ENCODE measurements around the gene ENOSF1. TPM values are rescaled to one million over a fixed set of nuclear protein-coding genes. Genes with fewer than 3 reads are reported as not detected.

ENOSF1 gene
- total and polyA plus RNA-seq, 8 donors: 72.7 to 136 (median 119) TPM

GRCh38 chr18:713135-713490 lies 683 bp upstream of the ENOSF1 start:
- no peak for TF ChIP-seq CTCF (IDR thresholded peaks at IDR 0.05)
- Histone ChIP-seq H3K4me3 (peak overlapping the region; percentile 48 to 62), H3K36me3 (peaks cover 0 to 3% of the 10 kb centered on the region in 2 donors), H3K27me3 (peaks cover 0 to 9% of the 10 kb centered on the region in 2 donors), H3K27ac (peak overlapping the region; percentile 83 to 85), H3K9me3 (no peaks in the 10 kb centered on the region), H3K4me1 (peaks cover 7 to 21% of the 10 kb centered on the region in 2 donors)
- ATAC-seq (no peak), DNase-seq (no peak)
- intact Hi-C loops (cut with DNase I): no loop called here

GRCh38 chr18:711657-712400 lies 601 bp downstream of the ENOSF1 start:
- Histone ChIP-seq H3K9me3 (no peaks in the 10 kb centered on the region), H3K27me3 (peaks cover 0 to 9% of the 10 kb centered on the region in 2 donors), H3K36me3 (peaks cover 0 to 3% of the 10 kb centered on the region in 2 donors), H3K4me1 (peaks cover 7 to 21% of the 10 kb centered on the region in 2 donors), H3K4me3 (peak overlapping the region; percentile 48 to 62), H3K27ac (peak overlapping the region; percentile 83 to 85)
- ATAC-seq (peak; percentile 60), DNase-seq (peak; percentile 70 to 86 (median 84))
- intact Hi-C loops (cut with DNase I): no loop called here
- TF ChIP-seq CTCF (IDR thresholded peaks at IDR 0.05): no peak

- Histone ChIP-seq H3K4me3 (peak overlapping the region; percentile 48 to 62), H3K36me3 (peaks cover 0 to 3% of the 10 kb centered on the region in 2 donors), H3K27me3 (peaks cover 0 to 9% of the 10 kb centered on the region in 2 donors), H3K9me3 (no peaks in the 10 kb centered on the region), H3K27ac (peak overlapping the region; percentile 83 to 85), H3K4me1 (peaks cover 7 to 21% of the 10 kb centered on the region in 2 donors)
- no peak for TF ChIP-seq CTCF (IDR thresholded peaks at IDR 0.05)
- no peak for ATAC-seq
- intact Hi-C loops (cut with DNase I): no loop called here
- DNase-seq: peak in 1 of 4 donors; percentile 31
Measured at GRCh38 chr18:711310-711656, 1.1 kb downstream of the ENOSF1 start.

- Histone ChIP-seq H3K4me1 (peaks cover 7 to 21% of the 10 kb centered on the region in 2 donors), H3K4me3 (peak overlapping the region in 1 of 2 donors; percentile 62), H3K27ac (peak overlapping the region; percentile 83 to 85), H3K9me3 (no peaks in the 10 kb centered on the region), H3K36me3 (peaks cover 0 to 8% of the 10 kb centered on the region in 2 donors), H3K27me3 (peaks cover 0 to 9% of the 10 kb centered on the region in 2 donors)
- TF ChIP-seq CTCF (IDR thresholded peaks at IDR 0.05): no peak
- DNase-seq: no peak
- ATAC-seq: no peak
- intact Hi-C loops (cut with DNase I): no loop called here
Measured at GRCh38 chr18:710418-711300, 1.8 kb downstream of the ENOSF1 start.

GRCh38 chr18:709771-710170 lies 2.7 kb downstream of the ENOSF1 start:
- peaks cover 0 to 16% of the 10 kb centered on the region in 2 donors for H3K36me3 ChIP-seq
- TF ChIP-seq CTCF (IDR thresholded peaks at IDR 0.05): no peak
- H3K9me3 ChIP-seq: no peaks in the 10 kb centered on the region
- H3K27ac ChIP-seq: no peak overlapping the region
- H3K4me3 ChIP-seq: no peak overlapping the region
- peaks cover 0 to 9% of the 10 kb centered on the region in 2 donors for H3K27me3 ChIP-seq
- ATAC-seq (no peak), DNase-seq (no peak)
- intact Hi-C loops (cut with DNase I): no loop called here
- H3K4me1 ChIP-seq: peaks cover 7 to 21% of the 10 kb centered on the region in 2 donors
